GM12873 (cell line): ENCODE results near the gene ZNF648.
A peak's percentile ranks its signal among the peaks of the same experiment; 100 is the strongest.

Experiments used
- CTCF ChIP-seq: IDR thresholded peaks from 2 replicates; pipeline ENCODE4 v1.5.1; 2012; ENCODE audit warnings: low read depth, mild to moderate bottlenecking, moderate library complexity, low read length, control low read depth; ENCODE audit not compliant: insufficient read depth; ENCODE audit errors: missing control alignments

ZNF648 gene

DNA sequence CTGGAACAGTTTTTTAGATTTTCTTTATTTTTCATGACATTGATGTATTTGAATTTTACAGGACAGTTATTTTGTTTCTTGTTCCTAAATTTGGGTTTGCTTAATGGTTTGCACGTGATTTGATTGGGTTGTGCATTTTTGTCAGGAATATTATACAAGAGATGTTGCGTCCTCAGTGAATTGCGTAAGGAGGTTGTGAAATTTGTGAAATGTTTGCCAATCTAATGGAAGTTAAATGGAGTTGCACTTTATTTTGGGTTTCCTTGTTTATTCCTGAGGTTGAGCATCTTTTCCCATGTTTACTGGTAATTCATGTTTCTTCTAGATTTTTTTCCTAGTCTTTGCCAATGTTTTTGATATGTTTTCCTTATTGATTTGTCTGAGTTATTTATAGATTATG, 19.9 kb downstream of the ZNF648 start:
- no peak for TF ChIP-seq CTCF

DNA sequence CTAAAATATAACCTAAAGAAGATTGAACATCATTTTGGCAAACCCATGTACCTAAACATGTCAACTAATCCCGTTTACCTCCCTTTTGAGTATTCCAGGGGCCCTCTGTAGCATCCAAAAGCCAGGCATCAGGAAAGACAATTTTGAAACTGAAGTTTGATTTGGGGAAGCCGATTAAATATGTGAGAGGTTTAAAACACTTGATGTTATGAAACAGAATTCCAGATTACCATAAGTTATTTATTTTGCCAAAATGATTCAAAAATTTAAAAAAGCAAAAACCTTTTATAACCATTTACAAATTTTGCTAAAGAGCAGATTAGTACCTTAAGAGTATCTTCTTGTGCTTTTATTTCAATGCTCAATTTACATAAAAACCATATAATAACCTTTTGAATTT, 23.3 kb downstream of the ZNF648 start:
- no peak for TF ChIP-seq CTCF

GRCh38 chr1:182035097-182035770, 26.3 kb downstream of the ZNF648 start:
- TF ChIP-seq CTCF, result peak; percentile 45

- no peak for TF ChIP-seq CTCF
These were observed 29.3 kb downstream of the ZNF648 start for GRCh38 chr1:182032251-182032650.

DNA sequence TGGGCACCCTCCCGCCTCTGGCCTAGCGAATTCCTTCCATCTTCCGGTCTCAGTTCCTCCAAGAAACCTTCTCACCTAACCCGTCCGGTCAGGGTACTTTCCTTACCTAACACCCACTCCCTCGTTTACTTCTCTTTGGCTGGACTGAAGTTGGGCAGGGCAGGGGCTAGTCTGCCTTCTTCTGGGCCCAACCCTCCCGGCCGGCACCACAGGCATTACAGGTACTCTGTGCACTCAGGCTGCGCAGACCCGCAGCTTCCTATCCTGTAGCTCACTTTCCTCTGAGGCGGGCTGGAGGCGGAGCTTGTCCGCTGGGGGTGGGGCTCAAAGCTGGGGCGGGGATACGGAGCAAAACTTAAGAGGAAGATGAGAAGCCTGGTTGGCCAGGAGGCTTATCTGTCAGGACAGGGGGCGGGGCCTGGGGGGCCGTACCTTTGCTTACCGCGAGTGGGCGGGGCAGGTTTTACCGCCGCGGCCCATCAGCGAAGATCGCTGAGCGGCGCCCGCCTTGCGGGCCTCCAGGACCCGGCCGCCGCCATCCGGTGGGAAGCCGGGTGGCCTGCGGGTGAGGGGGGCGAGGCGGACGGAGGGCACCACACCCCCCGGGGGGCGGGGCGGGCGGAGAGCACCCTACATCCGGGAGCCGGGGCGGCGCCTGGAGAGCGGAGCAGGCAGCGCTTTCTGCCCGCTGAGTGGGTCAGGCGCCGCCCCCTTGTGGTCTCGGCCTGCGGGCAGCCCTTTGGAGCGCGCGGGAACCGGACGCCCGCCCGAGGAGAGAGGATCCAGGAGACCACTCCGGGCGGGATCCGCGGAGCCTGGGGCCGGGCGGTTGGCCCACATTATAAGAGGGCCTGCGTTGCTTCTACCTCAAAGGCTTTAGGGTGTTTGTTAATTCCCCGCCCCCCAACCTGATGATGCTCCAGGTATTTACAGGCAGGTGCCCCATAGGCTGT, 31.9 kb downstream of the ZNF648 start:
- no peak for TF ChIP-seq CTCF

- no peak for TF ChIP-seq CTCF
These were observed 32.5 kb downstream of the ZNF648 start for GRCh38 chr1:182029002-182029378.

DNA sequence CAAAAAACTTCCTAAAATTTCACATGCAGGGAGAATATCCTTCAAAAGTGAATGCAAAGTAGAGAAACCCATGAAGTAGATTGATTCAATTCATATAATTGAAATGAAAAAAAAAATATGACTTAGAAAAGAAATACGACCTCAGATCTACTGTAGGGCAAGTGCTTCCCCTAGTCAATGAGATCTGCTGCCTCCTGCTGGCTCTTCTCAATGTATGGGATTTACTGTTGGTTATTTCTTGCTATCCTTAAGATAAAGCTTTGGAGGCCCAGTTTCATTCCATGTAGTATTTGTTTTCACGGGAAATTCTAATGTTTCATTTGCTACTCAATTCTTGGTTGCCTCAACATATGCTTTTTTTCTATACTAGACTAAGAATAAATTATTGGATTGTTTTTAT, 46.2 kb downstream of the ZNF648 start:
- TF ChIP-seq CTCF, result peak; percentile 34
